Measurements from ENCODE around the gene CATSPER3.

GRCh38 chr5:134945041-134945440, 22.7 kb upstream of the CATSPER3 start:
- TF ChIP-seq, protein P1, sequence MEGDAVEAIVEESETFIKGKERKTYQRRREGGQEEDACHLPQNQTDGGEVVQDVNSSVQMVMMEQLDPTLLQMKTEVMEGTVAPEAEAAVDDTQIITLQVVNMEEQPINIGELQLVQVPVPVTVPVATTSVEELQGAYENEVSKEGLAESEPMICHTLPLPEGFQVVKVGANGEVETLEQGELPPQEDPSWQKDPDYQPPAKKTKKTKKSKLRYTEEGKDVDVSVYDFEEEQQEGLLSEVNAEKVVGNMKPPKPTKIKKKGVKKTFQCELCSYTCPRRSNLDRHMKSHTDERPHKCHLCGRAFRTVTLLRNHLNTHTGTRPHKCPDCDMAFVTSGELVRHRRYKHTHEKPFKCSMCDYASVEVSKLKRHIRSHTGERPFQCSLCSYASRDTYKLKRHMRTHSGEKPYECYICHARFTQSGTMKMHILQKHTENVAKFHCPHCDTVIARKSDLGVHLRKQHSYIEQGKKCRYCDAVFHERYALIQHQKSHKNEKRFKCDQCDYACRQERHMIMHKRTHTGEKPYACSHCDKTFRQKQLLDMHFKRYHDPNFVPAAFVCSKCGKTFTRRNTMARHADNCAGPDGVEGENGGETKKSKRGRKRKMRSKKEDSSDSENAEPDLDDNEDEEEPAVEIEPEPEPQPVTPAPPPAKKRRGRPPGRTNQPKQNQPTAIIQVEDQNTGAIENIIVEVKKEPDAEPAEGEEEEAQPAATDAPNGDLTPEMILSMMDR (IDR thresholded peaks at IDR 0.05), result no peak
- TF ChIP-seq RAD21 (conservative IDR thresholded peaks at IDR 0.05 in 1 of 2, IDR thresholded peaks at IDR 0.05 in 1 of 2), result no peak
- no peak for TF ChIP-seq CHD4 (IDR thresholded peaks at IDR 0.05; ENCODE audit: borderline replicate concordance)
- TF ChIP-seq POLR2A (IDR thresholded peaks at IDR 0.05; ENCODE audit: low read length), result no peak
- TF ChIP-seq SMC3 (IDR thresholded peaks at IDR 0.05), result no peak
- no peak for TF ChIP-seq PHF8 (IDR thresholded peaks at IDR 0.05; ENCODE audit: borderline replicate concordance, low read depth)
